H7 (cell line): ENCODE measurements around the gene FHOD3. TPM values are rescaled to one million over a fixed set of nuclear protein-coding genes. Genes with fewer than 3 reads are reported as not detected.

Experiments used
- DNase-seq: peaks from one replicate; pipeline ENCODE4 v3.0.0; 2012
- H3K27me3 ChIP-seq: 2 replicates; pipeline ENCODE4 v1.6.0; 2011; ENCODE audit warnings: mild to moderate bottlenecking, low read length; ENCODE audit not compliant: control insufficient read depth, insufficient read depth
- H3K36me3 ChIP-seq: replicated peaks from 2 replicates; pipeline ENCODE4 v1.5.1; 2011; ENCODE audit warnings: low read length; ENCODE audit not compliant: control insufficient read depth, insufficient read depth
- H3K4me3 ChIP-seq: 2 replicates; pipeline ENCODE4 v1.5.1; 2011; ENCODE audit warnings: low read depth, mild to moderate bottlenecking, control low read depth, low read length, moderate library complexity; ENCODE audit not compliant: insufficient read depth
- total RNA-seq: library from RNA; depleted of rRNA; stranded (reverse); fragments of >200 nt; shearing (Covaris generic); gene quantifications from 2 replicates; pipeline ENCODE4 v1.2.3, GENCODE V29; 2014

FHOD3 gene
- total RNA-seq, 1 experiment from 2014 or later: 1.8 TPM

- H3K36me3 ChIP-seq: no peaks in the 10 kb centered on the region
- no peaks in the 10 kb centered on the region for H3K27me3 ChIP-seq
- no peak for DNase-seq
- H3K4me3 ChIP-seq: no peak overlapping the region
Observed at GRCh38 chr18:36364911-36365624, 67.6 kb downstream of the FHOD3 start.

GRCh38 chr18:36365836-36366775, 68.6 kb downstream of the FHOD3 start:
- DNase-seq: no peak
- Histone ChIP-seq H3K4me3 (no peak overlapping the region), H3K36me3 (no peaks in the 10 kb centered on the region), H3K27me3 (no peaks in the 10 kb centered on the region)

- H3K4me3 ChIP-seq: no peak overlapping the region
- no peak for DNase-seq
- no peaks in the 10 kb centered on the region for H3K27me3 ChIP-seq
- no peaks in the 10 kb centered on the region for H3K36me3 ChIP-seq
Observed at GRCh38 chr18:36366994-36367839, 69.7 kb downstream of the FHOD3 start.

GRCh38 chr18:36368889-36369288, 71.4 kb downstream of the FHOD3 start:
- Histone ChIP-seq H3K27me3 (no peaks in the 10 kb centered on the region), H3K4me3 (no peak overlapping the region), H3K36me3 (no peaks in the 10 kb centered on the region)
- no peak for DNase-seq

- DNase-seq: no peak
Observed at GRCh38 chr18:36372903-36373311, 75.4 kb downstream of the FHOD3 start.

GRCh38 chr18:36374262-36374661, 76.7 kb downstream of the FHOD3 start:
- Histone ChIP-seq H3K27me3 (no peaks in the 10 kb centered on the region), H3K36me3 (no peaks in the 10 kb centered on the region), H3K4me3 (no peak overlapping the region)
- no peak for DNase-seq

More at GRCh38 chr18:36372903-36373311, 75.4 kb downstream of the FHOD3 start:
- Histone ChIP-seq H3K4me3 (no peak overlapping the region), H3K27me3 (no peaks in the 10 kb centered on the region), H3K36me3 (no peaks in the 10 kb centered on the region)

- H3K4me3 ChIP-seq: no peak overlapping the region
- no peaks in the 10 kb centered on the region for H3K36me3 ChIP-seq
- DNase-seq: no peak
- no peaks in the 10 kb centered on the region for H3K27me3 ChIP-seq
Observed at GRCh38 chr18:36375118-36375517, 77.6 kb downstream of the FHOD3 start.

GRCh38 chr18:36376361-36376760, 78.8 kb downstream of the FHOD3 start:
- Histone ChIP-seq H3K4me3 (no peak overlapping the region), H3K36me3 (no peaks in the 10 kb centered on the region), H3K27me3 (no peaks in the 10 kb centered on the region)
- DNase-seq: no peak

- H3K4me3 ChIP-seq: no peak overlapping the region
- no peak for DNase-seq
- H3K27me3 ChIP-seq: no peaks in the 10 kb centered on the region
- no peaks in the 10 kb centered on the region for H3K36me3 ChIP-seq
Observed at GRCh38 chr18:36377626-36378025, 80.1 kb downstream of the FHOD3 start.

- Histone ChIP-seq H3K36me3 (no peaks in the 10 kb centered on the region), H3K4me3 (no peak overlapping the region), H3K27me3 (no peaks in the 10 kb centered on the region)
- DNase-seq: no peak
Observed at GRCh38 chr18:36378205-36378604, 80.7 kb downstream of the FHOD3 start.

- DNase-seq: no peak
- Histone ChIP-seq H3K27me3 (no peaks in the 10 kb centered on the region), H3K4me3 (no peak overlapping the region), H3K36me3 (no peaks in the 10 kb centered on the region)
Observed at GRCh38 chr18:36379435-36379984, 82.0 kb downstream of the FHOD3 start.

GRCh38 chr18:36380173-36380827, 82.8 kb downstream of the FHOD3 start:
- Histone ChIP-seq H3K27me3 (no peaks in the 10 kb centered on the region), H3K4me3 (no peak overlapping the region), H3K36me3 (no peaks in the 10 kb centered on the region)
- DNase-seq: no peak

- H3K36me3 ChIP-seq: no peaks in the 10 kb centered on the region
- H3K27me3 ChIP-seq: no peaks in the 10 kb centered on the region
- DNase-seq: no peak
- H3K4me3 ChIP-seq: no peak overlapping the region
Observed at GRCh38 chr18:36381075-36381474, 83.6 kb downstream of the FHOD3 start.

GRCh38 chr18:36382854-36383253, 85.3 kb downstream of the FHOD3 start:
- no peak overlapping the region for H3K4me3 ChIP-seq
- DNase-seq: no peak
- no peaks in the 10 kb centered on the region for H3K27me3 ChIP-seq
- no peaks in the 10 kb centered on the region for H3K36me3 ChIP-seq
